Ureter (tissue), 1 donor: ENCODE results near the gene ADAM12. TPM values are rescaled to one million over a fixed set of nuclear protein-coding genes. Genes with fewer than 3 reads are reported as not detected.

Experiments
- DNase-seq: peaks from one replicate; pipeline ENCODE4 v3.0.0-alpha.2; 2020; ENCODE audit warnings: low spot score
- total RNA-seq: library from RNA; stranded (reverse); gene quantifications from one replicate; pipeline ENCODE4 v1.2.4, GENCODE V29; 2023
- donor health status: DM: yes; HTN: yes; CAD: no.

Gene ADAM12
- total RNA-seq, 1 donor from 2014 or later, result 12.3 TPM

- no peak for DNase-seq
Measured at GRCh38 chr10:126117196-126117595, 271.1 kb downstream of the ADAM12 start.

- no peak for DNase-seq
Measured at GRCh38 chr10:126115886-126116285, 272.4 kb downstream of the ADAM12 start.

DNA sequence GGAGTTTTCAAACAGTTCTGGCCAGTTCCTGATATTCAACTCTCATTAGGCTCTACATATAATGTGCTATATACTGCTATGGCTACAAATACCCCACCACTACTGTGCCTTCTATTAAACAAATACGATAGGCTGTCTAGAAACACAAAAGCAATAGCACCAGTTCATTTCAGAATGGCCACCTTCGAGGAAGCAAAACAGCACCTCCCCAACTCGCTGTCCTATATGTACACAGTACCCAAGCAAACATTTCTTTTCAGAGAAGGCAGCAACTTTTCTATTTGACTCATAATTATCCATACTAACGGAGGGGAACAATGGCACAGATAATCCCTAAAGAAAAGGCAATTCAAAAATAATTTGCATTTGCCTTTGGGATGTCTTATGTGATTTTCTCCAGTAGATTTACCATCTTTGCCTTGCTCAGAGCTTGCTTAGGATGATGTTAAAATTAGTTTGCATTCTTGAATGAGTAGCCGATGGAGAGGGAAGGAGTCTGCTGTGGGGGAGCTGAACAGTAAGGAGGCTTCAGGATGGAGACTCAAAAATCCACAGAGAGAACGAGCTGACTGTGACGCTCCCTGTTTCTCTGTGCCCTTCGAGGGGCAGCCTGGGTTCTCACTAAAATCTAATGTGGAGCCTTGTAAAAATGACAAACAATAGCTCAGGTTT lies 273.3 kb downstream of the ADAM12 start:
- DNase-seq, result no peak

- no peak for DNase-seq
Measured at GRCh38 chr10:126111516-126111915, 276.8 kb downstream of the ADAM12 start.

DNA sequence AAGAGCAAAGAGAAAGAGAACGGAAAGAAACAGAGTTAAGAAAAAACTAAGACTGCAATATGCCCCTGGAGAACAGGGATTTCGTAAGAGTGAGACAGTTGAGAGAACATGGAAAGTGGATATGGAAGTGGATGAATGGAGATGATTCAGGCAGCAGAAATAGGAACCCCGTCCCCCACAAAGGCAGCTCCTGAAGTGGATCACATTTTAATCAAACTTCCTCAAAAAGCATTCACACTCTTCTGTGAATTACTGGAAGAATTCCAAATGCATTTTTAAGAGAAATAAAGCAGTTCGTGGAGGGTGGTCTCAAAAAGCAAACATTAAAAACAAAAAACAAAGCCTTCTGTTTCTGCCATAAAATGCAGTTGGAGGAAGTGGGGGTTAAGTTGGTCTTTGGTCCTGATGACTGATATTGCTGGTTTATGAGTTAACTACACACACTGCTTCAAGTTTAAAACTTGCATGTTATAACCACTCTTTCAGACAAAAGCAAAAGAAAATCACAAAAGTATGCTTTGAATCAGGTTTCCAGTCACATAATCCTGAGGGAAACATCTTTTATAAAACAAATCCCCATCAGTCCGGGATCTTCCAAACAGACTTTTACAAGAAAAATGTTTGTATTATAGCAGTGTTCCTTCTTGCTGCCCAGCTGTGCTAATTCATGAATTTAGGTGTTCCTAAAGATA lies 277.6 kb downstream of the ADAM12 start:
- DNase-seq, result no peak

GRCh38 chr10:126109893-126110292 lies 278.4 kb downstream of the ADAM12 start:
- DNase-seq, result no peak

DNA sequence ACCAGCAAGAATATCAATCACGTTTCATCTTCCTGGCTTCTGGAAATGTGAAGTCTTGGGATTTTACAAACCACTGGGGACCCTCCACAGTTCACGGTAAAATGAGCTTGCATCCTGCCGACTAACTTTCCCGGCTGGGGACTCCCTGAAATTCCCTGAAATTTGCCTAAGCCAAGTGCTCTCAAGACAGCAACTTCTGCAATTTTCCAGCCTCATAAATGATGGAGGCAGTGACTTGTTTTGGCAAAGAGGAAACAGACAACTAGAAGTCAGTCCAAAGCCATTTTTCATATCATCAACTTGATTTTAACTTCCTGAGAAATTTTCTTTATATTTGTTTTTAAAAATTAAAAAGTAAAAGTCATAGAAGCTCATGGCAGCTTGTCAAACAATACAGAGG lies 279.6 kb downstream of the ADAM12 start:
- no peak for DNase-seq

DNA sequence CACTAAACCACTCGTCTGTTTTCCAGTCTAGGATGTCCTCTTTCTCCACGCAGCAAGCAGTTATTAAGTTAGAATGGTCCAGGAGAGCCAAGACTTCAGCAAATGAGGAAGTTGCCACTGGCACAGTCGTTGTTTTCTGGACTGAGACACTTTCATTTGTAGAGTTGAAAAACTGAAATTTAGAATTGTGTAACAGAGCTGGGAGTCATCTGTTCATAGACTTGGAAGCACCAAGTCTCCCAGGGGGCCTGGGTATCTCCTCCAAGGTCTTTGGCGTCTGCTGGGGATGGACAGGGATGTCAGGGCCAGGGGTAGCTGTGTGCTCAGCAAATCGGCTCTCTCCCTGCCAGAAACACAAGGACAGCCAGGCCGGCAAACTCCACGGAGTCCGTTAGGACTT lies 283.5 kb downstream of the ADAM12 start:
- no peak for DNase-seq

DNA sequence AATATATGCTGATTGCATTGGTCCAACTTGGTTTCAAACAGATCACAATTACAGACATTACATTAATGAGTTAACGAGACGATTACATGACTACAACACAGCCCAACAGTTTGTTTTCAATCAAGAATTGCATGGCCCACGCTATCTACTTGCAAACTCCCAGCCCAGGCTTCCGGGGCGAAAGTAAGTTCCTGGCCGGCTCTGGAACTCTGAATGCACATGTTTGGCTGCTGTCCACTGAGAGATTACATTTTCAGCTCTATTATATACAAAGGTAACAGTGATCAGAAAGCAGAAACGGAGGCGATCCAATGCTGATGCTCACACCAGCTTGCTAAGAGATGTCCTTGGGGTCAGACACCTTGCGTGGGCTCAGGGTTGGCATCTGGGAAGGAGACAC lies 285.6 kb downstream of the ADAM12 start:
- no peak for DNase-seq

- DNase-seq, result no peak
Measured at GRCh38 chr10:126101736-126102135, 286.5 kb downstream of the ADAM12 start.

- DNase-seq, result no peak
Measured at GRCh38 chr10:126101325-126101724, 287.0 kb downstream of the ADAM12 start.

- DNase-seq, result no peak
Measured at GRCh38 chr10:126099366-126099765, 288.9 kb downstream of the ADAM12 start.

DNA sequence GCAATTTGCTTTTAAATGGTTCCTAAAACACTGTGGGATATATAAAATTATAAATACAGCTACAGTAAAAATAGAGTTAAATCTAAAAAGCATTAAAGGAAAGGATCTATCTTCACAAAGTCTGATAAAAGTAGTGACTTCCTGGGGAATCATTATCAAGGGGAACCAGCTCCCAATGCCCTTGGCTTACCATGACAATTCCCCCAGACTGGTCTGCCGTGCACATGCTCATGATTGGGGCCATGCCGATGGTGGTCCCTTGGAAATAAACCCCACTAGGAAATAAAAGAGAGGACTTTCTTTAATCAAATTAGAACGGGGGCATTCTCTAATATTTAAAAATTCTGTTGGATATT lies 290.1 kb downstream of the ADAM12 start:
- no peak for DNase-seq

DNA sequence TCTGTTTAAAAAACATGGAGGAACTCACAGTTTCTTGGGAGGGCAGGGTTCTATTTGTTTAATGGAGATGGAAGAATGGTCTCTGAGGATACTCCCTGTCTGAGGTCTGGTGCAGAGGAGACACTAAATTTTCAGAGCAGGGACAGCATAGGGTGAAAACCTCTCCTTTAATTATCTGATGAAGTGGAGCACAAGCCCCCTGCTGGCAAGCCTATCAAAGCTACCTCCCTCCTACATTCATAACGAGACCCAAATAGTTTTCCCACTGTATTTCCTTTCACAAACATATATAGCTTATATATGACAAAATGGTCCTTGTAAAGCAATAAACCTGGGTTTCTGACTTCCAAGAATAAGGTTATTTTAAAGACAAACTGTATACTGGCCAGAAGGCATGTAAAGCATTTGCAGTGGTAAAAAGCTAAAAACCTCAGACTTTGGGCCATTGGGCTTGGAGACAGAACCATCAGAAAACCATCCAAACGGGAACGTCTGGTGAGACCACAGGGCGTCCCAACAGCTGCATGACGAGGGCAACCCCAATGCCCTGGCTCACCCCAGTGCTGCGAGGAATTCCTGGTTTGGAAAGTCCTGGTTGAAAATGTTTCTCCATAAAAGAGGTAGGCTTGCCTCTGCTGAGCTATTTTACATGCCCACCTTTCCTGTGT lies 290.6 kb downstream of the ADAM12 start:
- DNase-seq, result no peak

DNA sequence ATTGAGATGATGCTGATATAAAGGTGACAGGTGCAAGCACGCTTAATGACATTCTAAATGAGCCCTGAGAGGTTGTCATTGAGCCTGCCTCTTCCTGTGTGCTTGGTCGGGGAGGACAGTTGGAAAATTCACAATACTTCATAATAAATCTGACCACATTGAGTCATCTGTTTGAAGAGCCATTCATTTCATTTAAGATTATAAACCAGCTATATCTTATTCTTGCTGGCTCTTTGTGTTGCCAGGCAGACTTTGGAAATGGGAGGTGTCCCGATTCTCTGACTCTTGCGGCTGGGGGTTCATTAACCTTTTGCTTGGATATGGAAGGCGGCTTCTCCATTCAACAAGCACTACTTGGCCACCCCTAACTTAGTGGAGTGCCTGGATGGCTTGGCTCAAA lies 293.7 kb downstream of the ADAM12 start:
- DNase-seq, result no peak

DNA sequence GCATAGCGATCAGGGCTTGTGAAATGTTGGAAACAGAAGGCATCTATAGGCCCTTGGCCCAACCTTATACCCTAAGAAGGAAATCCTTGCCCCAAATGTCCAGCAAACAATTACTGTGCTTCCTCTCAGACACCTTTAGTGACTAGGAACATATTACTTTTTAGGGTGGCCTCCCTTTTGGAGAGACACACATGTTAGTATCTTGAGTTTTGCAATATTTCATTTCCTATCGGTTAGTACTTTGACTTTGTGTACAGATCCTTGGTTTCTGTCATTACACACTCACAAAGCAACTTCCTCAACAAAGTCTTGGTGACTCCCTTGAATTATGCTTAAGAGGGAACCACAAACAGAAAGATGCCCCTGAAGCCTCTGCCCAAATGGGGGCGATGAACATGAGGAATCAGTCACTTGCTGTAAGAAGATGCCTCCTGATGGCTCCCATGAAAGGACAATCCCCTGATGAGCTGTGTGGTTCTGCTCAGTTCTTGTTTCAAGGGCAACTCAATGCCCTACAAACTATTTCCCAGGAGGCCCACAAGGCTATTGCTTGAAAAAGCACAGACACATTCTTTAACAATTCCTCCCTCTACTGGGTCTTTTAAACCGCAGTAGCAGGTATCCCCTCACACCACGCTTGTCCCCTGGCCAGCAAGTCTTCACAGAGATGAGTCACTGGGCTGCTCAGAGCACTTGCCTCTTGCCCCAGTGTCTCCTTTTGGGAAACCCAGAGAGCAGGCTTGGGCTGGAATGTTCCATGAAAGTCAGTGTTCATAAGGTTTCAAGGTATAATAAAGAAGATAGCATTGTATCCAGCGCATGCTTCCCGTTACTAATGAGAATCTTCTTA lies 295.7 kb downstream of the ADAM12 start:
- DNase-seq, result no peak

- no peak for DNase-seq
Measured at GRCh38 chr10:126090911-126091728, 297.2 kb downstream of the ADAM12 start.

DNA sequence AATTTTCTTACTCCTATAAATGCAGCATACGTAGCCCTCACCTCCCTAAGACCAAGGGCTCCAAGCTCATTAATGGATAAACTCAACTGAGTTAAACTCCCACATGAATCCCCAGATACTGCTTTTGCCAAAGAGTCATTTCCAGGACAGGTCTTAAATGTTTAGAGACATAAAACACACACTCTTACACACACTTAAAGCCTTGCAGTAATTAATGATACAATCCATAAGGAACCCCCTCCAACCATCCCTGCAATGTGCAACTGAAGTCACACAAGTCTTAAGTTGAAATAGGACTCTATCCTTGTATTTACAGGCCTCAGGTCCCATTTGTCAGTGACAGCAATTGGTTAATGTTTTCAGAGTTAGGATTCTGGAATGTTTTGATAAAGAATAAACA lies 297.8 kb downstream of the ADAM12 start:
- no peak for DNase-seq

DNA sequence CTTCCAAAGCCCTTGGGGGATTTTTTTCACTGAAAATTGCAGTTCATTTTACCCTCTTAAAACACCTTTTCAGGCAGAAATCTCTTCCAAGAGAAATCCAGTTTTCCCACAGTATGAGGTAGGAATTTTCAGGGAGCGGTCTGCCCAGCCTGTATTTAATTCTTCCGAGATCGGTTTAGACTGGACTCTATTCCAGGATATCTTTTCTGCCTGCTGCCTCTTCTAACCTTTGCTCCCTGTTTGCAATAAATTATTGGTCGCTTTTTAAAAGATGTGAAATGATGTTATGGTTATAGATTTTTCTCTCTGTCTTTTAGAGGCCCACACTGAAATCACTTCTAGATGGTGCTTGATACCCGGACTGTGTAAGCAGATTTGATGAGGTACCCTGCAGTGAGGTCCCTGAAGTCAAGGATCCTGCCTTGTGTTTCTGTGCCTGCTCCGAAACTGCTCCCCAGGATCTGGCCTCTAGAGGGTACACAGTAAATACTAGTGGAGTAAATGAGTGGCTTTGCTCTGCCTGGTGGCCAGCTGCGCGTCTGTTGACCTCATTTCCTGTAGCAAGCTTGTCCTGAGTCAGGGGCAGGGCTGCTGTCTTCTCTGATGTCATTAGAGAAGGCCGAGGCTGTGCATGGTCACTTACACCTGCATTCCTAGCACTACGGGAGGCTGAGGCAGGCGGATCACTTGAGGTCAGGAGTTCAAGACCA lies 300.3 kb downstream of the ADAM12 start:
- DNase-seq, result no peak

GRCh38 chr10:126087153-126087680 lies 301.1 kb downstream of the ADAM12 start:
- DNase-seq, result no peak
